ENCODE results near the gene GNB1L. TPM values are rescaled to one million over a fixed set of nuclear protein-coding genes. Genes with fewer than 3 reads are reported as not detected.

GNB1L gene
- total and polyA plus RNA-seq, 9 of the 15 experiments (the other 6 are each of a cell fraction or from before 2014, with no cell fraction given), result 0.56 to 50.5 (median 10.2) TPM

DNA sequence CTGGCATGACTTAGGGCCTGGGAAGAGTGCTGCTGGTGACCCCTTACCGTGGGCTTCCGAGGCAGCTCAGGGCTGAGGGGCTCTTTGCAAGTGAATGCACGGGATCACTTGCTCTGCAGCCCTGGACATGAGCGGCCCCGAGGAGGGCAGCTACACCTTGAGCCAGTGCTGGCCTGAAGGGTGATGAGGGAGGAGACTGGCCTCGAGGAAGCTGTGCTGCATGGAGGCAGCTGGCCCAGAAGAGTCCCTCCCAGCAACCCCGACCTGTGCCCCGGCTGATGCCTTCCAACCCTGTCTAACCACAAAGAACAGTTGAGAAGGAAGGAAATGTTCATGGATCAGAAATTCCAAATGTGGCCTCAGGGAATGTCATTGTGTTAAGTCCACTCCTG lies 48.9 kb downstream of the GNB1L start (continued):
- TF ChIP-seq, protein P1, sequence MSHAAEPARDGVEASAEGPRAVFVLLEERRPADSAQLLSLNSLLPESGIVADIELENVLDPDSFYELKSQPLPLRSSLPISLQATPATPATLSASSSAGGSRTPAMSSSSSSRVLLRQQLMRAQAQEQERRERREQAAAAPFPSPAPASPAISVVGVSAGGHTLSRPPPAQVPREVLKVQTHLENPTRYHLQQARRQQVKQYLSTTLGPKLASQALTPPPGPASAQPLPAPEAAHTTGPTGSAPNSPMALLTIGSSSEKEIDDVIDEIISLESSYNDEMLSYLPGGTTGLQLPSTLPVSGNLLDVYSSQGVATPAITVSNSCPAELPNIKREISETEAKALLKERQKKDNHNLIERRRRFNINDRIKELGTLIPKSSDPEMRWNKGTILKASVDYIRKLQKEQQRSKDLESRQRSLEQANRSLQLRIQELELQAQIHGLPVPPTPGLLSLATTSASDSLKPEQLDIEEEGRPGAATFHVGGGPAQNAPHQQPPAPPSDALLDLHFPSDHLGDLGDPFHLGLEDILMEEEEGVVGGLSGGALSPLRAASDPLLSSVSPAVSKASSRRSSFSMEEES (CRISPR knock-in tag; IDR thresholded peaks at IDR 0.05), result no peak
- no peak for TF ChIP-seq POLR3A (IDR thresholded peaks at IDR 0.05; ENCODE audit: borderline replicate concordance, extremely low read depth, insufficient read depth, insufficient read length)
- TF ChIP-seq NR2C1 (IDR thresholded peaks at IDR 0.05), result no peak
- no peak for TF ChIP-seq NR2C1 (tag; IDR thresholded peaks at IDR 0.05)
- no peak for TF ChIP-seq CXXC5 (CRISPR knock-in tag; IDR thresholded peaks at IDR 0.05)
- peak; percentile 59; the same call in 1 of the 2 replicates for TF ChIP-seq PHB (CRISPR knock-in tag; IDR thresholded peaks at IDR 0.05)
- no peak for TF ChIP-seq KAT7 (CRISPR knock-in tag; IDR thresholded peaks at IDR 0.05; ENCODE audit: borderline replicate concordance)
- TF ChIP-seq, protein P2, sequence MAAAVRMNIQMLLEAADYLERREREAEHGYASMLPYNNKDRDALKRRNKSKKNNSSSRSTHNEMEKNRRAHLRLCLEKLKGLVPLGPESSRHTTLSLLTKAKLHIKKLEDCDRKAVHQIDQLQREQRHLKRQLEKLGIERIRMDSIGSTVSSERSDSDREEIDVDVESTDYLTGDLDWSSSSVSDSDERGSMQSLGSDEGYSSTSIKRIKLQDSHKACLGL (CRISPR knock-in tag; IDR thresholded peaks at IDR 0.05; ENCODE audit: borderline replicate concordance, poor library complexity, severe bottlenecking), result no peak
- TF ChIP-seq, protein P3, sequence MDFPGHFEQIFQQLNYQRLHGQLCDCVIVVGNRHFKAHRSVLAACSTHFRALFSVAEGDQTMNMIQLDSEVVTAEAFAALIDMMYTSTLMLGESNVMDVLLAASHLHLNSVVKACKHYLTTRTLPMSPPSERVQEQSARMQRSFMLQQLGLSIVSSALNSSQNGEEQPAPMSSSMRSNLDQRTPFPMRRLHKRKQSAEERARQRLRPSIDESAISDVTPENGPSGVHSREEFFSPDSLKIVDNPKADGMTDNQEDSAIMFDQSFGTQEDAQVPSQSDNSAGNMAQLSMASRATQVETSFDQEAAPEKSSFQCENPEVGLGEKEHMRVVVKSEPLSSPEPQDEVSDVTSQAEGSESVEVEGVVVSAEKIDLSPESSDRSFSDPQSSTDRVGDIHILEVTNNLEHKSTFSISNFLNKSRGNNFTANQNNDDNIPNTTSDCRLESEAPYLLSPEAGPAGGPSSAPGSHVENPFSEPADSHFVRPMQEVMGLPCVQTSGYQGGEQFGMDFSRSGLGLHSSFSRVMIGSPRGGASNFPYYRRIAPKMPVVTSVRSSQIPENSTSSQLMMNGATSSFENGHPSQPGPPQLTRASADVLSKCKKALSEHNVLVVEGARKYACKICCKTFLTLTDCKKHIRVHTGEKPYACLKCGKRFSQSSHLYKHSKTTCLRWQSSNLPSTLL (IDR thresholded peaks at IDR 0.05), result no peak
- TF ChIP-seq, protein P4, sequence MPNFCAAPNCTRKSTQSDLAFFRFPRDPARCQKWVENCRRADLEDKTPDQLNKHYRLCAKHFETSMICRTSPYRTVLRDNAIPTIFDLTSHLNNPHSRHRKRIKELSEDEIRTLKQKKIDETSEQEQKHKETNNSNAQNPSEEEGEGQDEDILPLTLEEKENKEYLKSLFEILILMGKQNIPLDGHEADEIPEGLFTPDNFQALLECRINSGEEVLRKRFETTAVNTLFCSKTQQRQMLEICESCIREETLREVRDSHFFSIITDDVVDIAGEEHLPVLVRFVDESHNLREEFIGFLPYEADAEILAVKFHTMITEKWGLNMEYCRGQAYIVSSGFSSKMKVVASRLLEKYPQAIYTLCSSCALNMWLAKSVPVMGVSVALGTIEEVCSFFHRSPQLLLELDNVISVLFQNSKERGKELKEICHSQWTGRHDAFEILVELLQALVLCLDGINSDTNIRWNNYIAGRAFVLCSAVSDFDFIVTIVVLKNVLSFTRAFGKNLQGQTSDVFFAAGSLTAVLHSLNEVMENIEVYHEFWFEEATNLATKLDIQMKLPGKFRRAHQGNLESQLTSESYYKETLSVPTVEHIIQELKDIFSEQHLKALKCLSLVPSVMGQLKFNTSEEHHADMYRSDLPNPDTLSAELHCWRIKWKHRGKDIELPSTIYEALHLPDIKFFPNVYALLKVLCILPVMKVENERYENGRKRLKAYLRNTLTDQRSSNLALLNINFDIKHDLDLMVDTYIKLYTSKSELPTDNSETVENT (CRISPR knock-in tag; IDR thresholded peaks at IDR 0.05), result 0 out of 2 replicates have a peak, but pooled peaks have one; percentile 22
- TF ChIP-seq XRCC3 (IDR thresholded peaks at IDR 0.05), result no peak
- TF ChIP-seq NR2F6 (CRISPR knock-in tag; IDR thresholded peaks at IDR 0.05), result no peak
- TF ChIP-seq FIP1L1 (IDR thresholded peaks at IDR 0.05; ENCODE audit: low read depth, low read length, poor library complexity, severe bottlenecking), result peak; percentile 3
- no peak for TF ChIP-seq NELFE (IDR thresholded peaks at IDR 0.05; ENCODE audit: insufficient read depth, insufficient read length)
- TF ChIP-seq SREBF1 (IDR thresholded peaks at IDR 0.05; ENCODE audit: borderline replicate concordance, low read depth, low read length), result no peak
- peak; percentile 6; the same call in 1 of the 2 replicates for TF ChIP-seq ZNF668 (CRISPR knock-in tag; IDR thresholded peaks at IDR 0.05)
- no peak for TF ChIP-seq SP2 (IDR thresholded peaks at IDR 0.05; ENCODE audit: extremely low read depth, low read depth, low read length, poor library complexity, severe bottlenecking)
- no peak for TF ChIP-seq RBM17 (IDR thresholded peaks at IDR 0.05; ENCODE audit: borderline replicate concordance, low read depth, low read length)
- TF ChIP-seq, protein P5, sequence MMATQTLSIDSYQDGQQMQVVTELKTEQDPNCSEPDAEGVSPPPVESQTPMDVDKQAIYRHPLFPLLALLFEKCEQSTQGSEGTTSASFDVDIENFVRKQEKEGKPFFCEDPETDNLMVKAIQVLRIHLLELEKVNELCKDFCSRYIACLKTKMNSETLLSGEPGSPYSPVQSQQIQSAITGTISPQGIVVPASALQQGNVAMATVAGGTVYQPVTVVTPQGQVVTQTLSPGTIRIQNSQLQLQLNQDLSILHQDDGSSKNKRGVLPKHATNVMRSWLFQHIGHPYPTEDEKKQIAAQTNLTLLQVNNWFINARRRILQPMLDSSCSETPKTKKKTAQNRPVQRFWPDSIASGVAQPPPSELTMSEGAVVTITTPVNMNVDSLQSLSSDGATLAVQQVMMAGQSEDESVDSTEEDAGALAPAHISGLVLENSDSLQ (IDR thresholded peaks at IDR 0.05), result no peak
- no peak for TF ChIP-seq THRAP3 (IDR thresholded peaks at IDR 0.05; ENCODE audit: borderline replicate concordance)
- TF ChIP-seq FOXJ3 (CRISPR knock-in tag; IDR thresholded peaks at IDR 0.05), result no peak
- TF ChIP-seq PHF8 (IDR thresholded peaks at IDR 0.05; ENCODE audit: borderline replicate concordance, low read length), result 0 out of 2 replicates have a peak, but pooled peaks have one; percentile 4
